Tibial nerve (tissue), 4 donors: ENCODE data around the gene DRC1.

ENCODE experiments used
- CTCF ChIP-seq, 5 experiments: fragments of 200-600 bp in 3 of 5; fragments of 450-650 bp in 2 of 5; sonication (generic) in 3 of 5; IDR thresholded peaks; one replicate each; pipeline ENCODE4 v1.5.1; 2016 to 2019; ENCODE audit warnings: antibody characterized with exemption in 5 of 5, mild to moderate bottlenecking in 3 of 5, moderate library complexity in 2 of 5
- EP300 ChIP-seq, 2 donors: sonication (generic); formaldehyde crosslinking; IDR thresholded peaks; one replicate each; pipeline ENCODE4 v1.6.1; 2017; ENCODE audit warnings: antibody characterized with exemption in 2 of 2, mild to moderate bottlenecking in 1 of 2
- POLR2A ChIP-seq, 2 donors: fragments of 450-650 bp; IDR thresholded peaks; one replicate each; pipeline ENCODE4 v1.6.1; 2017; ENCODE audit warnings: antibody characterized with exemption in 2 of 2, mild to moderate bottlenecking in 2 of 2, moderate library complexity in 2 of 2

- no peak for TF ChIP-seq CTCF (IDR thresholded peaks at IDR 0.05)
- no peak for TF ChIP-seq POLR2A (IDR thresholded peaks at IDR 0.05)
- TF ChIP-seq EP300 (IDR thresholded peaks at IDR 0.05): no peak
Observed at GRCh38 chr2:26485725-26486418, 84.2 kb downstream of the DRC1 start.
